GM10248 (cell line): ENCODE measurements around the gene TCHP.

Experiments
- CTCF ChIA-PET: fragments of 300-600 bp; sonication (Branson Sonifier 250); formaldehyde crosslinking; extraction: SDS; loops from one replicate; lab custom pipeline; 2021; ENCODE audit warnings: antibody characterized with exemption; lab: Yijun Ruan, JAX
- POLR2A ChIA-PET: fragments of 350-650 bp; sonication (Branson Sonifier 250); formaldehyde crosslinking; extraction: SDS; loops from one replicate; lab custom pipeline; 2020; ENCODE audit warnings: antibody characterized with exemption; lab: Yijun Ruan, JAX
- DNase-seq: peaks from one replicate; pipeline ENCODE4 v3.0.0; 2012; ENCODE audit errors: extremely low spot score
- TF ChIP-seq, protein P1 (sequence below): IDR thresholded peaks from 2 replicates; pipeline ENCODE4 v1.5.1; 2012; ENCODE audit warnings: mild to moderate bottlenecking, low read depth; ENCODE audit errors: extremely low read depth, missing control alignments, control extremely low read depth

TCHP gene

DNA sequence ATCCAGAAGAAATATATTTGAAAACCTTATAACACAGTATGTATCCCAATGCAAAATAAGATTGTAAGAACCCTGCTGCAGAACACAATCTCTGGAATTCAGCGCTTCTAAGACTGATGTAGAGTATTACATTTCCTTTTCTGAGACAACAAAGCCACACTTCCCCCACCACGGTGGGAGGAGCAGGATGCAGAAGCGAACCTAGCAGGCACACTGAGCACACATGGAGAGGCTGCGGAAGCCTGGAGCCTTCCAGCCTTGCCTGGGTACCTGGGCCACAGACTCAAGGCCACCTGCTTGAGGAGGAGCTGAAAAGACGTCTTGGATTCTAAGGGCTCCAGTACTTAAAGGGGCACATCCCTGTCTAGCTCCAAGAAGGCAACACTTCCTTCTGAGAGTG lies 46.4 kb downstream of the TCHP start:
- TF ChIP-seq, protein P1, sequence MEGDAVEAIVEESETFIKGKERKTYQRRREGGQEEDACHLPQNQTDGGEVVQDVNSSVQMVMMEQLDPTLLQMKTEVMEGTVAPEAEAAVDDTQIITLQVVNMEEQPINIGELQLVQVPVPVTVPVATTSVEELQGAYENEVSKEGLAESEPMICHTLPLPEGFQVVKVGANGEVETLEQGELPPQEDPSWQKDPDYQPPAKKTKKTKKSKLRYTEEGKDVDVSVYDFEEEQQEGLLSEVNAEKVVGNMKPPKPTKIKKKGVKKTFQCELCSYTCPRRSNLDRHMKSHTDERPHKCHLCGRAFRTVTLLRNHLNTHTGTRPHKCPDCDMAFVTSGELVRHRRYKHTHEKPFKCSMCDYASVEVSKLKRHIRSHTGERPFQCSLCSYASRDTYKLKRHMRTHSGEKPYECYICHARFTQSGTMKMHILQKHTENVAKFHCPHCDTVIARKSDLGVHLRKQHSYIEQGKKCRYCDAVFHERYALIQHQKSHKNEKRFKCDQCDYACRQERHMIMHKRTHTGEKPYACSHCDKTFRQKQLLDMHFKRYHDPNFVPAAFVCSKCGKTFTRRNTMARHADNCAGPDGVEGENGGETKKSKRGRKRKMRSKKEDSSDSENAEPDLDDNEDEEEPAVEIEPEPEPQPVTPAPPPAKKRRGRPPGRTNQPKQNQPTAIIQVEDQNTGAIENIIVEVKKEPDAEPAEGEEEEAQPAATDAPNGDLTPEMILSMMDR: no peak
- no peak for DNase-seq
- ChIA-PET CTCF (interaction anchor here (1.2 kb wide), 1 partner anchor 15 kb away, joined by 3 read pairs; no protein-coding TSS in a partner anchor), POLR2A (no interaction called here)

DNA sequence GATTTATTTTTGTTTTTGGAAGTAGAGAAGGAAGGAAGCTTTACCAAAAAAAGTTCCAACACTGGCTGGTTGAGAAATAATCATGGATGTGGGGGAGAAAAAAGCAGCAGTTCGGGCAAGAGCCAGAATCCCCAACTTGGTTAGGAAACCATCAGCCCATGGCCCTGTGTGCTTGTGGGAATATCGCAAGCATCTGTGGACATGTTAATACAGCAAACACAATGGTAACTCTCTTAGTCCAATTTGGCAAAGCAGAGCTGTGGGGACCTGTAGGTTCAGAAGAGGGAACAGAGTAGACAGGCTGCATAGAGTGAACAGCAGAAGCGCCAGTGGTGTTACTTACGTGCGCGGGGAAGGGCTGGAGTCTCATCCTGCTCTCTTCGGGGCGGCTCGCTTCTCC lies 46.8 kb downstream of the TCHP start:
- TF ChIP-seq, protein P1: no peak
- ChIA-PET CTCF (interaction anchor here (1.2 kb wide), 1 partner anchor 14 kb away, joined by 3 read pairs; no protein-coding TSS in a partner anchor), POLR2A (no interaction called here)

DNA sequence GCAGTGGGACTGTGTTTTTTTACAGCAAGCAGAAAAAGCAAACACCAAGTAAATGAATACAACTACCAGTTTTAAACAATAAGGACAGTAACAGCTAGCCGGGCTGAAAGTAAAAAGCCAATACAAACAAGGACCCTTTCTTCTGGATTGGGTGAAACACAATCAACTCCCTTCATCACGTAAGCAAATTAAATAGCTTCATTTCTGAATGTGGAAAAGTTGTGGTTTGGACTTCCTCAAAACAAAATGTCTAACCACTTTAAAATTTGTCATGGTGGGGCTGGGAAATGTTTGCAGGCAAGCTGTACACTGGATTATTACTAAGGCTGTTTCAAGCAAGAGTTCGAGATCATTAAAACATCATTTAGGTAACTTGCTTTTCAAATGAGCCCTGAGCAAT lies 47.4 kb downstream of the TCHP start:
- TF ChIP-seq, protein P1: no peak
- no peak for DNase-seq
- CTCF ChIA-PET: interaction anchor here (1.2 kb wide), 1 partner anchor 14 kb away, joined by 3 read pairs; no protein-coding TSS in a partner anchor
- POLR2A ChIA-PET: no interaction called here

More for the DNA sequence above, 46.8 kb downstream of the TCHP start:
- no peak for DNase-seq

DNA sequence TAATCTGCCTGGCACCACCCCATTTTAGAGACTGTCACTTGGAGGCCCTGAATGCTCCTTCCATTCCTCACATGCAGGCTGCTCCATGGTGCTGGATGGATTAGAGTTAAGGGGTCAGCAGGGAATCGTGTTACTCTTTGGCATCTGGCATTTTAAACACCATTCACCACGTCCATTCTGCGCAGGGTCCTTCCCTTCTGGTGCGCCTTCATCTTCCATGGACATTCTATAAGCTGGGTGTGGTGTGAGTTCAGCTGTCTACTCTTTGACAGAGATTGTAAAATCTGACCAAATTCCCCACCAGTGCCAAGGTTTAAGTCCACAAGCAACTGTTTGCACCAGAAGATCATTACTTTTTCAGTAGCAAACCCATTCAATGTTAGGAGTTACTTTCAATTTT lies 48.3 kb downstream of the TCHP start:
- CTCF ChIA-PET: no interaction called here
- POLR2A ChIA-PET: no interaction called here
- DNase-seq: no peak
- TF ChIP-seq, protein P1: no peak

DNA sequence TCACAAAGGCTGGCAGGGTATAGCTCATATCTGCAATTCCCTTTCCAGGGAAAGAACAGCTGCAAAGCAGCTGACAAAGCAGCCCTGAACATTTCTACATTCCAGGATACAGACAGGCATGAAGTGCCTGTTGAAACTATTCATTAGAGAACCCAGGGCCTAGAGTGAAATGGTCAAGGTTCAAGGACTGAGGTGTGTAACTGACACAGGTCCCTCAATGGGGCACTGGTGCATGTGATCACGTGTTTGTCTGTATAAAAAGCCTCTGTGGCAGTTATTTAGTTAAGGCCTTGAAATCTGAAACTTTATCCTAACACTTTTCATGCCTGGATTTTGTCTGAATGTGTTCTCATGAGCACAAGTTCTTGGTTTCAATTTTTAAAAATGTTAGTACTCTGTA lies 49.0 kb downstream of the TCHP start:
- ChIA-PET CTCF (no interaction called here), POLR2A (no interaction called here)
- TF ChIP-seq, protein P1: no peak
- DNase-seq: no peak

DNA sequence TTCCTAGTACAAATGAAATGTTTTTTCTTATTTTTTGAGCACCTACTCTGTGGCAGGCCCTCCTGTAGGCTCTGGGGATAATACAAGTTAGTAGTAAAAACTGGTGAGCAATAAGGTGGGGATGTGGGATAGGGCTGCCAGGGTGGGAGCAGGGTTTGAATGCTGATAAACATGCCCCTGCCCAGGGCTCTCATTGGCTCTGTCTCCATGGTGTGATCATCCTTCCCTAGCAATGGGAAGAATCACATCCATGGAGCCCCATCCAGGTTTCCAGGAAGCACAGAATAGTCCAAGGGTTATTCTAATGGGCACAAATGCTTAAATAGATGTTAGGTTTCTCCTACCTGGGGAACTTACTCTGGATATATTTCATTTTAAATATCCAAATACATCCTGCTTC lies 50.6 kb downstream of the TCHP start:
- TF ChIP-seq, protein P1: no peak
- DNase-seq: no peak
- ChIA-PET CTCF (interaction anchor here (0.9 kb wide), 1 partner anchor 11 kb away, joined by 3 read pairs; no protein-coding TSS in a partner anchor), POLR2A (no interaction called here)
